Measurements from ENCODE around the gene ZG16.

GRCh38 chr16:29820730-29821642, 42.9 kb downstream of the ZG16 start:
- TF ChIP-seq YY1 (IDR thresholded peaks at IDR 0.05) (peak; percentile 19), CTCF (IDR thresholded peaks at IDR 0.05; ENCODE audit: low read depth, low read length, missing input control) (no peak), JUND (IDR thresholded peaks at IDR 0.05) (no peak), TAF1 (conservative IDR thresholded peaks at IDR 0.05) (no peak)
- TF ChIP-seq, protein P1, sequence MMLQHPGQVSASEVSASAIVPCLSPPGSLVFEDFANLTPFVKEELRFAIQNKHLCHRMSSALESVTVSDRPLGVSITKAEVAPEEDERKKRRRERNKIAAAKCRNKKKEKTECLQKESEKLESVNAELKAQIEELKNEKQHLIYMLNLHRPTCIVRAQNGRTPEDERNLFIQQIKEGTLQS (IDR thresholded peaks at IDR 0.05) = no peak

All from liver (tissue), 3 donors.